ENCODE data around the gene DOK7.

Gene DOK7

GRCh38 chr4:3427706-3428446, 35.2 kb upstream of the DOK7 start:
- Histone ChIP-seq H3K4me2 (ENCODE audit: insufficient read depth, low read length, poor library complexity, severe bottlenecking) (no peak overlapping the region), H3K4me3 (ENCODE audit: low read length in 2 of 2) (no peak overlapping the region), H3K23ac (ENCODE audit: low read depth, low read length, poor library complexity) (no peak overlapping the region), H3K27me3 (ENCODE audit: control insufficient read depth in 3 of 3, insufficient read depth in 3 of 3, low read depth in 1 of 3, low read length in 3 of 3) (no peaks in the 10 kb centered on the region), H3K4me1 (ENCODE audit: control insufficient read depth in 2 of 2, insufficient read depth in 1 of 2, low read depth in 1 of 2, low read length in 2 of 2) (peaks cover 0 to 1% of the 10 kb centered on the region in 2 donors), H3K36me3 (replicated peaks in 1 of 2; ENCODE audit: control insufficient read depth in 2 of 2, insufficient read depth in 2 of 2, low read length in 2 of 2) (peaks cover 19 to 71% of the 10 kb centered on the region in 2 donors), H3K18ac (ENCODE audit: low read length) (no peak overlapping the region), H2BK5ac (ENCODE audit: low read length) (no peak overlapping the region), H3K27ac (replicated peaks; ENCODE audit: low read length) (no peak overlapping the region), H3K79me1 (ENCODE audit: low read depth, low read length) (peaks cover 6% of the 10 kb centered on the region), H2BK15ac (ENCODE audit: low read length) (no peak overlapping the region), H3K14ac (ENCODE audit: low read length) (no peak overlapping the region), H3K4ac (ENCODE audit: low read length) (no peak overlapping the region), H2AFZ (ENCODE audit: low read length) (no peak overlapping the region), H2BK120ac (ENCODE audit: low read depth, low read length) (no peak overlapping the region), H3K9me3 (replicated peaks in 1 of 2; ENCODE audit: control insufficient read depth in 2 of 2, insufficient read depth in 1 of 2, low read depth in 1 of 2, low read length in 2 of 2) (no peaks in the 10 kb centered on the region), H4K91ac (ENCODE audit: low read depth, low read length, poor library complexity) (no peak overlapping the region), H4K8ac (ENCODE audit: low read depth, low read length) (no peak overlapping the region), H2BK12ac (ENCODE audit: low read length) (no peak overlapping the region), H3K9ac (ENCODE audit: low read depth, low read length, poor library complexity) (no peak overlapping the region), H2AK5ac (ENCODE audit: low read depth, low read length) (no peak overlapping the region)
- no CpG with 5 or more reads among the region's 17 CpGs for WGBS, 2 donors (ENCODE audit: extremely low coverage in 2 of 2, insufficient read length in 2 of 2, insufficient replicate concordance in 1 of 2)
- no peak for DNase-seq (ENCODE audit: low spot score)

GRCh38 chr4:3429651-3430050, 33.5 kb upstream of the DOK7 start:
- Histone ChIP-seq H3K27ac (replicated peaks; ENCODE audit: low read length) (no peak overlapping the region), H2AK5ac (ENCODE audit: low read depth, low read length) (no peak overlapping the region), H3K36me3 (replicated peaks in 1 of 2; ENCODE audit: control insufficient read depth in 2 of 2, insufficient read depth in 2 of 2, low read length in 2 of 2) (peaks cover 11 to 55% of the 10 kb centered on the region in 2 donors), H3K23ac (ENCODE audit: low read depth, low read length, poor library complexity) (peak overlapping the region; percentile 17), H3K4me2 (ENCODE audit: insufficient read depth, low read length, poor library complexity, severe bottlenecking) (no peak overlapping the region), H2BK12ac (ENCODE audit: low read length) (no peak overlapping the region), H2BK5ac (ENCODE audit: low read length) (no peak overlapping the region), H3K9ac (ENCODE audit: low read depth, low read length, poor library complexity) (peak overlapping the region; percentile 55), H3K27me3 (ENCODE audit: control insufficient read depth in 3 of 3, insufficient read depth in 3 of 3, low read depth in 1 of 3, low read length in 3 of 3) (no peaks in the 10 kb centered on the region), H3K9me3 (replicated peaks in 1 of 2; ENCODE audit: control insufficient read depth in 2 of 2, insufficient read depth in 1 of 2, low read depth in 1 of 2, low read length in 2 of 2) (no peaks in the 10 kb centered on the region), H3K4me3 (ENCODE audit: low read length in 2 of 2) (no peak overlapping the region), H3K14ac (ENCODE audit: low read length) (no peak overlapping the region), H3K4me1 (ENCODE audit: control insufficient read depth in 2 of 2, insufficient read depth in 1 of 2, low read depth in 1 of 2, low read length in 2 of 2) (peaks cover 0 to 5% of the 10 kb centered on the region in 2 donors), H4K91ac (ENCODE audit: low read depth, low read length, poor library complexity) (no peak overlapping the region), H2BK15ac (ENCODE audit: low read length) (no peak overlapping the region), H3K18ac (ENCODE audit: low read length) (no peak overlapping the region), H2AFZ (ENCODE audit: low read length) (no peak overlapping the region), H3K4ac (ENCODE audit: low read length) (no peak overlapping the region), H2BK120ac (ENCODE audit: low read depth, low read length) (no peak overlapping the region), H4K8ac (ENCODE audit: low read depth, low read length) (no peak overlapping the region), H3K79me1 (ENCODE audit: low read depth, low read length) (peaks cover 8% of the 10 kb centered on the region)
- no CpG with 5 or more reads among the region's 12 CpGs for WGBS, 2 donors (ENCODE audit: extremely low coverage in 2 of 2, insufficient read length in 2 of 2, insufficient replicate concordance in 1 of 2)
- no peak for DNase-seq (ENCODE audit: low spot score)

GRCh38 chr4:3430524-3430923, 32.6 kb upstream of the DOK7 start:
- Histone ChIP-seq H3K36me3 (replicated peaks in 1 of 2; ENCODE audit: control insufficient read depth in 2 of 2, insufficient read depth in 2 of 2, low read length in 2 of 2) (peaks cover 8 to 51% of the 10 kb centered on the region in 2 donors), H3K9me3 (replicated peaks in 1 of 2; ENCODE audit: control insufficient read depth in 2 of 2, insufficient read depth in 1 of 2, low read depth in 1 of 2, low read length in 2 of 2) (no peaks in the 10 kb centered on the region), H3K9ac (ENCODE audit: low read depth, low read length, poor library complexity) (no peak overlapping the region), H3K4me2 (ENCODE audit: insufficient read depth, low read length, poor library complexity, severe bottlenecking) (no peak overlapping the region), H4K8ac (ENCODE audit: low read depth, low read length) (peak overlapping the region; percentile 43), H2AK5ac (ENCODE audit: low read depth, low read length) (no peak overlapping the region), H2BK12ac (ENCODE audit: low read length) (no peak overlapping the region), H3K4me1 (ENCODE audit: control insufficient read depth in 2 of 2, insufficient read depth in 1 of 2, low read depth in 1 of 2, low read length in 2 of 2) (peaks cover 4 to 10% of the 10 kb centered on the region in 2 donors), H2BK120ac (ENCODE audit: low read depth, low read length) (peak overlapping the region; percentile 31), H3K27me3 (ENCODE audit: control insufficient read depth in 3 of 3, insufficient read depth in 3 of 3, low read depth in 1 of 3, low read length in 3 of 3) (no peaks in the 10 kb centered on the region), H4K91ac (ENCODE audit: low read depth, low read length, poor library complexity) (no peak overlapping the region), H3K4ac (ENCODE audit: low read length) (no peak overlapping the region), H2AFZ (ENCODE audit: low read length) (no peak overlapping the region), H2BK15ac (ENCODE audit: low read length) (no peak overlapping the region), H3K4me3 (ENCODE audit: low read length in 2 of 2) (no peak overlapping the region), H3K14ac (ENCODE audit: low read length) (no peak overlapping the region), H3K18ac (ENCODE audit: low read length) (peak overlapping the region; percentile 38), H3K23ac (ENCODE audit: low read depth, low read length, poor library complexity) (peak overlapping the region; percentile 43), H2BK5ac (ENCODE audit: low read length) (peak overlapping the region; percentile 39), H3K79me1 (ENCODE audit: low read depth, low read length) (peaks cover 8% of the 10 kb centered on the region), H3K27ac (replicated peaks; ENCODE audit: low read length) (no peak overlapping the region)
- no peak for DNase-seq (ENCODE audit: low spot score)
- WGBS, 2 donors (ENCODE audit: extremely low coverage in 2 of 2, insufficient read length in 2 of 2, insufficient replicate concordance in 1 of 2): no CpG with 5 or more reads among the region's 21 CpGs

- H3K23ac ChIP-seq (ENCODE audit: low read depth, low read length, poor library complexity): no peak overlapping the region
- H4K8ac ChIP-seq (ENCODE audit: low read depth, low read length): no peak overlapping the region
- no peak overlapping the region for H3K4me2 ChIP-seq (ENCODE audit: insufficient read depth, low read length, poor library complexity, severe bottlenecking)
- no peak overlapping the region for H2BK12ac ChIP-seq (ENCODE audit: low read length)
- no peak overlapping the region for H2AK5ac ChIP-seq (ENCODE audit: low read depth, low read length)
- H3K4me1 ChIP-seq (ENCODE audit: control insufficient read depth in 2 of 2, insufficient read depth in 1 of 2, low read depth in 1 of 2, low read length in 2 of 2): peaks cover 4 to 10% of the 10 kb centered on the region in 2 donors
- H3K36me3 ChIP-seq (replicated peaks in 1 of 2; ENCODE audit: control insufficient read depth in 2 of 2, insufficient read depth in 2 of 2, low read length in 2 of 2): peaks cover 8 to 50% of the 10 kb centered on the region in 2 donors
- H2BK5ac ChIP-seq (ENCODE audit: low read length): no peak overlapping the region
- no peak overlapping the region for H3K14ac ChIP-seq (ENCODE audit: low read length)
- H2AFZ ChIP-seq (ENCODE audit: low read length): no peak overlapping the region
- no peaks in the 10 kb centered on the region for H3K9me3 ChIP-seq (replicated peaks in 1 of 2; ENCODE audit: control insufficient read depth in 2 of 2, insufficient read depth in 1 of 2, low read depth in 1 of 2, low read length in 2 of 2)
- no peak overlapping the region for H3K18ac ChIP-seq (ENCODE audit: low read length)
- peaks cover 8% of the 10 kb centered on the region for H3K79me1 ChIP-seq (ENCODE audit: low read depth, low read length)
- no CpG with 5 or more reads among the region's 28 CpGs for WGBS, 2 donors (ENCODE audit: extremely low coverage in 2 of 2, insufficient read length in 2 of 2, insufficient replicate concordance in 1 of 2)
- no peak overlapping the region for H2BK120ac ChIP-seq (ENCODE audit: low read depth, low read length)
- no peak overlapping the region for H3K4me3 ChIP-seq (ENCODE audit: low read length in 2 of 2)
- H3K27me3 ChIP-seq (ENCODE audit: control insufficient read depth in 3 of 3, insufficient read depth in 3 of 3, low read depth in 1 of 3, low read length in 3 of 3): no peaks in the 10 kb centered on the region
- H3K27ac ChIP-seq (replicated peaks; ENCODE audit: low read length): no peak overlapping the region
- H4K91ac ChIP-seq (ENCODE audit: low read depth, low read length, poor library complexity): no peak overlapping the region
- no peak overlapping the region for H2BK15ac ChIP-seq (ENCODE audit: low read length)
- H3K9ac ChIP-seq (ENCODE audit: low read depth, low read length, poor library complexity): peak overlapping the region; percentile 2
- DNase-seq (ENCODE audit: low spot score): no peak
- H3K4ac ChIP-seq (ENCODE audit: low read length): no peak overlapping the region
Measured at GRCh38 chr4:3431446-3431993, 31.6 kb upstream of the DOK7 start.
